GM12874 (cell line): ENCODE results near the gene MYH10.

ENCODE experiments used
- CTCF ChIP-seq: IDR thresholded peaks from 2 replicates; pipeline ENCODE4 v1.5.1; 2011; ENCODE audit warnings: low read depth, mild to moderate bottlenecking, control low read depth, low read length, moderate library complexity; ENCODE audit not compliant: insufficient read depth

MYH10 gene

GRCh38 chr17:8572764-8573163 is 57.8 kb downstream of the MYH10 start:
- TF ChIP-seq CTCF: no peak

GRCh38 chr17:8563981-8564602 is 66.4 kb downstream of the MYH10 start:
- no peak for TF ChIP-seq CTCF

GRCh38 chr17:8563024-8563776 is 67.3 kb downstream of the MYH10 start:
- no peak for TF ChIP-seq CTCF

GRCh38 chr17:8558144-8558543 is 72.4 kb downstream of the MYH10 start:
- no peak for TF ChIP-seq CTCF

- TF ChIP-seq CTCF: no peak
Measured at GRCh38 chr17:8557176-8557806, 73.2 kb downstream of the MYH10 start.

- no peak for TF ChIP-seq CTCF
Measured at GRCh38 chr17:8556074-8556473, 74.5 kb downstream of the MYH10 start.

GRCh38 chr17:8555062-8555461 is 75.5 kb downstream of the MYH10 start:
- no peak for TF ChIP-seq CTCF
